RKO (cell line): ENCODE measurements around the gene CCNE1.
A peak's percentile ranks its signal among the peaks of the same experiment; 100 is the strongest.
"Not testable (repeated sequence)": the region's sequence is repeated elsewhere in the genome, so short reads cannot be mapped to it uniquely, and the experiment has no call there.

Experiments used
- DNase-seq: peaks from one replicate; pipeline ENCODE4 v3.0.0-alpha.2; 2016; ENCODE audit warnings: low spot score

CCNE1 gene

DNA sequence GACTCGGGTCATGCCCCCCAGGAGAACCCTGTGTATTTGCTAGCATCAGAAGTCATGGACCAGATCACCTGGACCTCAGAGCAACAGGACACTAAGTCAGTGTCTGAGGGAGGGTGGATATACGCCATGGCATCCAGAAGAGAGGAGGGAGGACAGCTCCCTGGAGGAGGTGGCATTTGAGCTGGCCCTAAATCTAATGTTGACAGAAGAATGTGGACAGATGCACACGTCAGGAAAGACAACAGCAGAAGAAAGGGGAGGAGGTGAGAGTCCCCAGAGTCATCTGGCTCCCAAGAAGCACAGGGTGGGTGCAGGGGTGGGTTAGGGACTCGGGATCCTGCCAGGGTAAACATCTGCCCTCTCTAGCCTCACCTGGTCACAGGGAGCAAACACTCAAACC is 24.5 kb upstream of the CCNE1 start:
- no peak for DNase-seq

DNA sequence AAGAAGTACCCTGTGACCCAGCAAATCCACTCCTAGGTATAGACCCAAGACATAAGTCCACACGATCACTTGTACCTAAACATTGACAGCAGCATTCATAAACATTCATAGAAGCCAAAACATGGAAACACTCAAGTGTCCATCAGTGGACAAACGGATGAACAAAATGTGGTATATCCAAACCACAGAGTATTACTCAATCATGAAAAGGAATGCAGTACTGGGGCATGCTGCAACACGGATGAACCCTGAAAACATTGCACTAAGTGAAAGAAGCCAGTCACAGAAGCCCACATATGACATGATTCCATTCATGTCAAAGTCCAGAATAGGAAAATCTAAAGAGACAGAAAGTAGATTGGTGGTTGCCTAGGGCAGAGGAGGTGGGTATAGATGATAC is 22.8 kb upstream of the CCNE1 start:
- no peak for DNase-seq

DNA sequence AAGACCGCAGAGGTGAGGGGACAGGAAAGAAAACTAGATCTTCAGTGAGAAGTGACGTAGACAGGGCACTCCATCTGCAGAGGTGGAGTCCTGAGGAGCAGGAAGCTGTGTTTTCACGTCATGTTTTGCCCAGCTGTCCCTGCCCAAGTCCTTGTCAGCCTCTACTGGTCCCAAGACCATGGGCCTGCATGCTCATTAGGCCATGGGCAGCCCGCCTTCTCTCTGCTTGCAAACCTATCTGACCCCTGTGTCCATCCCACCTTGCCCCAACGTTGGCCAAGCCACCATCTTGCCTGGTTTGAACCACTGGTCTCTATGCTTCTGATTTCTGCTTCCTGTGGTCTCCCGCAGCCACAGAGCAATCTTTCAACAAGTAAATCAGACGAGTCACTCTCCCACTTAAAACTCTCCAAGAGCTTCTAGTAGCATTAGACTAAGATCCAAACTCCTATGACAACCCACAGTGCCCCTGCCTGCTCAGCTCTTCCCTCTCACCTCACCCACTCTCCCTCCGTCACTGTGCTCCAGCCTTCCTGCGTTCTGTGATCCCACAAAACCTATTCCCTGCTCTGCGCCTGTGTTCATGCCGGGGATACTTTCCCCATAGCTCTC is 18.6 kb upstream of the CCNE1 start:
- no peak for DNase-seq

DNA sequence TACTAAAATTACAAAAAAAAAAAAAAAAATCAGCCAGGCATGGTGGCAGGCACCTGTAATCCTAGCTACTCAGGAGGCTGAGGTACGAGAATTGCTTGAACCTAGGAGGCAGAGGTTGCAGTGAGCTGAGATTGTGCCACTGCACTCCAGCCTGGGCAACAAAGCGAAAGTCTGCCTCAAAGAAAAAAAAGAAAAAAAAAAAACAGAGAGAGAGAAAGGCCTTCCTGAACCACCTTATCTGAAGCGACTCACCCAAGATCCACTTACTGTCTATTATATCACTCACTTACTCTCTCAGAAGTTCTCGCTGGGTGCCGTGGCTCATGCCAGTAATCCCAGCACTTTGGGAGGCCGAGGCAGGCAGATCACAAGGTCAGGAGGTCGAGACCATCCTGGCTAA is 17.3 kb upstream of the CCNE1 start:
- DNase-seq = not testable (repeated sequence)

DNA sequence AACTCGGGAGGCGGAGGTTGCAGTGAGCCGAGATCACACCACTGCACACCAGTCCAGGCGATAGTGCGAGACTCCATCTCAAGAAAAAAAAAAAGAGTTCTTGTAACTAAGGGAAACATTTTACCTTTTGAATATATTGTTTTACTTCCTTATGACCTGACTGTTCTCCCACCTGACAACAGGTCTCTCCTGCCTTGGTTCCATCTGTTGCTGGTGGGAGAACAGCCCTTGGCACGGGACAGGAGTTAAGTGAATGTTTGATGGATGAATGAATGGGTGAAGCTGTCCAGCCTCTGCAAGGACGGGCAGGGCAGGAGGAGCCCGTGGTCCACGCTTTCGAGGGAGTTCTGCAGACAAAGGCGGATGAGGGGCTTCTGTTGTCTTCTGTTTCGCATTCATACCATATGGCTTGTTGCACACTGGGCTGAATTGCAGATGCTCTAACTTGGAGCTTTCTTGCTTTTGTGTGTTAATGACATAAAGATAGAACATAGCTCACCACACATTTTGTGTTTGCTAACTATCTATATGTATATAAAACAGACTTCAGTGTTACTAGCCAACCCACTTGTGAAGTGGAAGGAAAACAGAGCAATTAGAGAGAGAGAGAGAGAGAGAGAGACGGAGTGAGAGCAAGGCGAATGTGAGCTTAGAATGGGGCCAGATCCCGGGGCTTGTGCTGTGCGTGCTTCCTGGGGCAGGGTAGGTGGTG is 16.2 kb upstream of the CCNE1 start:
- DNase-seq = no peak

DNA sequence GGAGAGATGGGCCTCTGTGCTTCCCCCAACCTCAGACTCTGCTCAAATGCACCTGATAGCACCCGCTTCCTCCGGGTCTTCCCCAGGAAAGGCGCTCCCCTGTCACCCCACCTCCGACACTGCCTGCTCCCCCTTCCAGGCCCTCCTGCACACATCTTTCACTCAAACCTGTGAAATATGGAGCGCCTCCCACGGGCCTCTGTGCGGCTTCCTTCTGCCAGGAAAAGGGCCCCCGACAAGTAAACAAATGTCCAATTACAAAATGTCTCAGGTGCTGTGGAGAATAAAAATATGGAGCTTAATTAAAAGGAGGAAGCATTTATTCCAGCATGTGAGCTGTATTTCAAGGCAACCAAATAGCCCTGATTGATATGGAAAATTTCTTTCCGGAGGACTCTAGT is 15.6 kb upstream of the CCNE1 start:
- DNase-seq = no peak

DNA sequence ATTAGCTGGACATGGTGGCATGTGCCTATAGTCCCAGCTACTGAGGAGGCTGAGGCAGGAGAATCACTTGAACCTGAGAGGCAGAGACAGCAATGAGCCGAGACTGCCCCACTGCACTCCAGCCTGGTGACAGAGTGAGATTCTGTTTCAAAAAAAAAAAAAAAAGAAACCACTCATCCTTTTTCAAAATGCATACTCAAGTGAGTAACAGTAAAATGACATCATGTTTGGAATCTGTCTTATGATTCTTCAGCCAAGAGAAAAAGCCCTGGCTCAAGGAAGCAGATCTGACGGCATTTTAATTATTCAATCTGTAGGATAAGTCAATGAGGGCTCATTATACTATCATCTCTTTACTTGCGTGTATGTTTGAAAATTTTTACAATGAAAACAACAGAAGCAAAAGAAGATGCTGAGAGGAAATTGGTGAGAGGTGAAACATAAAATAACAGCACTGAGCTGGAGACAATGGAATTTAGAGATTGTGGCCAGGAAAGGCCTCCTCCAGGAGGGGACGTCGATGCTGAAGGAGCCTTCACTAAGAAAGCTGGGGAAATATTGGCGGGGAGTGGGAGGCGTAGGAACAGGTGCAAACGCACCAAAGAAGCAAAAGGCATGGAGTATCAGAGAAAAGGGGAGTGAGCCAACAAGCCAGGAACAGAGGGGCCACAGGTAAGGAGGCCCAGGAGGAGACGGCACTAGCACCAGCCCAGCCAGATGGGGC is 12.9 kb upstream of the CCNE1 start:
- DNase-seq = peak; percentile 54

DNA sequence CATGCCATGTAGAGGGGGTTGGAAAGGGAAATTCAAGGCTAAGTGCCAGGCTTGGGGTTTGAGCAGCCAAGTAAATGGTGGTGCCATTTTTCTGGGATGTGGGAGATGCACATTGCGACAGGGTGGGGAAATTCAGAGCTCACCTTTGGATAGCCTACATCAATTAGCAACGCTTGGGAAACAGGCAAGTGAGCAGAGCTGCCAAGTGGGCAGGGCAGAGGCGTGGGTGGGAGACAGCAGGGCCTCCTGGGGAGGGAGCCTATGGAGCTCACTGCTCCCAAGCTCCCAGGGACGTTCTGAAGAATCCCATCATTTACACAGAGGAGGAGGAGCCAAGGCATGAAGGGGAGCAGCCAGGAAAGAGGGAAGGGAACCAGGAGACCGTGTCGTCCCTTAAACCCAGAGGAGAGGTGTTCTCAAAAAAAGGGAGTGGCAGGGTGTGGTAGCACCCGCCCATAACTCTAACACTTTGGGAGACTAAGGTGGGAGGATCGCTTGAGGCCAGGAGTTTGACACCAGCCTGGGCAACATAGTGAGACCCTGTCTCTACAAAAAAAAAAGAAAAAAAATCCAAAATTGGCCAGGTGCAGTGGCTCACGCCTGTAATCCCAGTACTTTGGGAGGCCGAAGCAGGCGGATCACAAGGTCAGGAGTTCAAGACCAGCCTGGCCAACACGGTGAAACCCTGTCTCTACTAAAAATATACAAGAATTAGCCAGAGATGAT is 11.5 kb upstream of the CCNE1 start:
- DNase-seq = no peak

DNA sequence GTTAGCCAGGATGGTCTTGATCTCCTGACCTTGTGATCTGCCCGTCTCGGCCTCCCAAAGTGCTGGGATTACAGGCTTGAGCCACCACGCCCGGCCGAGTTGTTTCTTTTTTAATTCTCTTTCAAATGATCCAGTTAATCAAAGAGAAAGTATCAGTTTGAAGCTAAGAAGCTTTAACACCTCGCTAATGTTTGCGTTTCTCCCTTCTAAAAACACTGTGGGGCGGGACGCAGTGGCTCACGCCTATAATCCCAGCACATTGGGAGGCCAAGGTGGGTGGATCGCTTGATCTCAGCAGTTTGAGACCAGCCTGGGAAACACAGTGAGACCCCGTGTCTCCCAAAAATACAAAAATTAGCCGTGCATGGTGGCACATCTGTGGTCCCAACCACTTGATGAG is 7.8 kb upstream of the CCNE1 start:
- DNase-seq = not testable (repeated sequence)

DNA sequence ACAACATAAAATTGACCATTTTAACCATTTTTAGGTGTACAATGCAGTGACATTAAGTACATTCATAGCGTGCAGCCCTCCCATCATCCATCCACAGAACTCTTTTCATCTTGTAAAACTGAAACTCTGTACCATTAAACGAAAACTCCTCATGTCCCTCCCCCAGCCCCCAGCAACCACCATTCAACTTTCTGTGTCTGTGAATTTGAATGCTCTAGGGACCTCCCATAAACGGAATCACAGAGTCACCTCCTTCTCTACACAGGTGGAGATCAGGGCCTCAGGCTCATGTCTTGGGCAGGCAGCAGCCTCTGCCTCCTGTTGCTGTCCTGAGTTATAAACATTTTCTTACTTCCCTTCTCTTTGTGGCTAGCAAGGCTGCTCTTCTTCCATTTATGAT is 7.3 kb upstream of the CCNE1 start:
- DNase-seq = no peak

DNA sequence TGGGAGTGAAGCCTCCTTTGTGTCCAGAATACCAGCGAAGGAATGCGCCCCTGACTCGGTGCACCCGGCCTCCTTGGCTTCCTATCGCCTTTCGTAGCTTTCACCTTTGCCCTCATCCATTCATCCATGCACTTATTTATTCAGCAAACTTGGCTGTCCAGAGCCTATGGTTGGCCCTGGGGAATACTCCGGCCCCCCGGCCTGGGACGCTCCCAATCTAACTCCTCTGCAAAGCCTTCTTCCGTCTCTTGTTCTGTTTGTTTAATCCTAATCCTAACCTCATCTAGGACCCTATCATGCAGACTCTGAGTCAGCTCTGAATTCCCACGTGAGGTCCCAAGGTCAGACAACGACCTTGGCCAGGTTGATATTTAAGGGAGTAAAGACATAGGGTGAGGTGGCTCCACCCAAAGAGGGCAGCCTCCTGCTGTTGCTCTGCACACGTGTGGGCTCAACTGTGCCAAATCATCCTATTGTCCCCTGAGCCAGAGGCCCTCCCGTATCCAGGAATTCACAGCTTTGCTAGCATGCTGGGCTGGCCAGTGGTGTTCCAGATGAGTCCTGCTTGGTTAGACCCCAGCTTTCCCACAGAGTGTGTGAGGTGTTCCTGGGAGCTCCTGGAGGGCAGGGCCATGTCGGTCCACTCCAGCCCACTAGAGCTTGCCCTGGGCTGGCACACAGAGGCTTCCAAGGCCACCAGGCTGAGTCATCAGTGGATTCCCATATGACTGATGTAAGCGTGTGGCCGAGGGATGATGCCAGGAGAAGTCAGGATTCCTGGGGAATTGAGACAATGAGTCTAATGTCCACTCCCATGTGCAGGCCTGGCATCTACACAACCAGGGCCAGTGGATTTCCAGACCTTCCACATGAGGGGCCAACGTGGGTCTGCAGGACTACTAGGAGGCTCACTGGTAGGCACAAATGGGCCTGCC is 6.5 kb upstream of the CCNE1 start:
- DNase-seq = peak; percentile 34

DNA sequence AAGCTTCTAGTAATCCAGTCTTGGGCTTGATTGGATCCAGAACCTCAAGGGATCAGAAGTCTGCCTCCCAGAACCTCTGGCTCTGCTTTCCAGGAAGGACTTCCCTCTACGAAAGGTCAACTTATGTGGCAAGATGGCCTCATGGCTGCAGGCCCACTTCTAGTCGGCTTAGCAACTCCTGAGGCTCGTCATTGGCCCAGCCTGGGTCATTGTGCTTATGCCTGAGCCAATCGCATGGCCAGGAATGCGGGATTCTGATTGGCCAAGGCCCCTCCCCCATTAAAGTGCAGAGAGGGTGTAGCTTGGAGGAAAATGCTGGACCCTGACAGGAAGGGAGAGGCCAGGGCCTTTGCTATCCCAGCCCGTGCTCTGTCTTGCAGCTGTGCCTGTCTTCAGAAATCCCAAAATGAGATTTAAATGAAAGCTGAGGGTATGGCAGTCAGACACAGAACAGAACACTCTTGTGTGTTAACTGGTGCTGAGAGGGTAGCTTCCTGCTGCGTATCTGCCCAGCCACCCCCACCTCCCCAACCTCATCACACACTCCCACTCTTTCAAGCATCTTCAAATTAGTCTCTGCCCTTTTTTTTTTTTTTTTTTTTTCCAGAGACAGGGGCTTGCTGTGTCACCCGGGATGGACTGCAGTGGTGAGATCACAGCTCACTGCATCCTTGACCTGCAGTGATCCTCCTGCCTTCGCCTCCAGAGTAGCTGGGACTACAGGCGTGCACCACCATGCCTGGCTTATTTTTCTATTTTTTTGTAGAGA is 5.5 kb upstream of the CCNE1 start:
- peak; percentile 18 for DNase-seq

DNA sequence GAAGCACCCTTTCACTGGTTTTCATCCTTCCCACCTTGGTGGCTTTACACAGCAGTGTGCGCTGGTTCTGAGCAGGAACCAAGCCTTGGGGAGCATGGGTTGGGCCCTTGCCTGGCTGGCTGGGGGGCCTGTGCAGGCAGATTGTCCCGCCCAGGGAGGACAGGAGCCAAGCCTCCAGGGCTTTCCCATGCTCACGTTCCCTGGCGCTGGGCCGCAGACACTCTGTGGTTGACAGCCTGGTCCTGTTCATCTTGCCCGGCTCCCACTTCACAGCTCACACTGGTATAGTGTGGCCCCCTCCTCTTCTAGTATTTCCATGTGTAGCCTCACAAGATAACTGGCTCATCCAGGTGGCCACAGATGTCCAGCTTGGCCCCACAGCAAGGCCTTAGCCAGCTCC is 4.6 kb upstream of the CCNE1 start:
- no peak for DNase-seq

DNA sequence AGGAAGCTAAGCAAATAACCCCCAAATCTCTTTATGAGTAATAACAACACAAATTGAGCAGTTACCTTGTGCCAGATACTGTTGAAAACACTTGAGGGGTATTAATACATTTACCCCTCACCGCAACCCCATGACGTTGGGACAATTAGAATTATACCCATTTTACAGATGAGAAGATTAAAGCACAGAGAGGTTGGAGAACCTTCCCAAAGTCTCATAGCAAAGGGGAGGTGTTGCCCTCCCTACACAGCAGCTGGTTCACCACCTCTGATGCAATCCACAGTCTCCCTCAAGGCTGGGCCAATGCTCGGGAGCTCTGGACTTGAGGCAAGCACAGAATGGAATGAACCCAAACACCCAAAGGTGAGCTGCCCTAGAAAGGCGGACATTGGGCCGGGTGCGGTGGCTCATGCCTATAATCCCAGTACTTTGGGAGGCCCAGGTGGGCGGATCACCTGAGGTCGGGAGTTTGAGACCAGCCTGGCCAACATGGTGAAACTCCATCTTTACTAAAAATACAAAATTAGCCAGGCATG is 3.9 kb upstream of the CCNE1 start:
- DNase-seq = no peak

DNA sequence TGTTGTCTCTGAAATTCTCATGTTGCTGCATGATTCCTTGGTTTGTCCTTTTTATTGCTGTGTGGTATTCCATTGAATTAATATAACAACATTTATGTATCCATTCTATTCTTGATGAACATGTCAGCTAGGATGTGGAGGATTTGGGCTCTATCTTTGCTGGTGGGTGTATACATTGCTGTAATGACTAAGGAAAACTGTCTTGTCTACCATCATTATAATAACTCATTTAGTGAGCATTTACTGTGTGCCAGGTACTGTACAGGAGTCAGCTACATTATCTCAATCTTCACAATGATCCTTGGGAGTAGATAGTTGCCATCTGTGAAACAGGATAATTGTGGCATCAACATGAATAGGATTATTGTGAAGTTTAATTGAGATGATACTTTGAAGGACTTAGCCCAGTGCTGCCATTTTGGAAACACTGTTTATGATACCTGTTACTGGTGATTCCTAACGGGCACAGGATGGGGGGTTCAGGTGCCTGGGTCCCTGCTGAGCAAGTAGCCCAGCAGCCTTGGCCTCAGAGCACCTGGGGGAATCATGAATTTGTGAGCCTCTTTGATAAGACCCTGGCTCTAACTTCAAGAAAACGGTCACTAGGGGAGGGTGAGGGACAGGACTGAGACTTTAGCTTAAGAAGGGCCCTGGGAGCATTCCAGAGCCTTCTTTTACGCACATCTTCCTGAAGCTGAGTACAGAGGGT is 1.8 kb upstream of the CCNE1 start:
- DNase-seq = no peak

DNA sequence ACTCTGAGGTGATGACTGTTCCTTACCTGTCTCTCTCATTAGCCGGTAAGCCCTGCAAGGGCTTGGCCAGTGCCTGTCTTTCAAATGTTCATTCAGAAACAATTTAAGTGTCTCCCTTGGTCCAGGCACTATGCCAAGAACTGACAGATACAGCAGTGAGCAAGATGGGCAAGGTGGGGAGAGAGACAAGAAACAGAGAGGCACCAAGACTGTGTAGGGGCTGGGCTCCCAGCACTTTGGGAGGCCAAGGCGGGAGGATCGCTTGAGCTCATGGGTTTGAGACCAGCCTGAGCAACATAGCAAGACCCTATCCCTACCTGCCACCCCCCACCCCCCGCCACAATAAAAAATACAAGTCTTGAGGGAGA is 1.3 kb upstream of the CCNE1 start:
- DNase-seq = peak; percentile 45

DNA sequence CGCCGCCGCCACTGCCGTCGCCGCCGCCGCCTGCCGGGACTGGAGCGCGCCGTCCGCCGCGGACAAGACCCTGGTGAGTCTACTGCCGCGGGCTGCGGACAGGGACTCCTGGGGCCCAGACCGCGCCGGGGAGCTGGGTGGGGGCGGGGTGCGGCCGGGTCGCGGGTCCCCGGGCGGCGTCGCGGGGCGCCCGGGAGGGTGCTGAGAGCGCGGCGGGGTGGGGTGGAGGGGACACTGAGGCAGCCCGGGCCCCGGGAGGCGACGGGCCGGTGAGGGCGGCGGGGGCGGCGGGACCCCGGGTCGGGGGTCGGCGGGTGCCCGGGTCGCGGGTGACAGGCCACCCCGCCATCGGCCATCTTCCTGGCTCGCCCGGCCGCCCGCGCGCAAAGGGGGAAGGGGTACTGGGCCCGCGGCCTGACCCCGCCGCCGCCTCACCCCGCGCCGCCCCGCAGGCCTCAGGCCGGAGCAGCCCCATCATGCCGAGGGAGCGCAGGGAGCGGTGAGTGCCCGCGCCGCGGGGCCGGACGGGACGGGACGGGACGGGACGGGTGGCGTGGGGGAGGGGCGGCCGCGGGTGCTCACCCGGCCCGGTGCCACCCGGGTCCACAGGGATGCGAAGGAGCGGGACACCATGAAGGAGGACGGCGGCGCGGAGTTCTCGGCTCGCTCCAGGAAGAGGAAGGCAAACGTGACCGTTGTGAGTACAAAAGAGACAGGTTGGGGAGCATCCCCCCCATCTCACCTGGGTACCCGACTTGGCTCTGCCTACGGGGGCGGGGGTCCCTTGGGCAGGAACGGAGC is 489 bp downstream of the CCNE1 start:
- no peak for DNase-seq

DNA sequence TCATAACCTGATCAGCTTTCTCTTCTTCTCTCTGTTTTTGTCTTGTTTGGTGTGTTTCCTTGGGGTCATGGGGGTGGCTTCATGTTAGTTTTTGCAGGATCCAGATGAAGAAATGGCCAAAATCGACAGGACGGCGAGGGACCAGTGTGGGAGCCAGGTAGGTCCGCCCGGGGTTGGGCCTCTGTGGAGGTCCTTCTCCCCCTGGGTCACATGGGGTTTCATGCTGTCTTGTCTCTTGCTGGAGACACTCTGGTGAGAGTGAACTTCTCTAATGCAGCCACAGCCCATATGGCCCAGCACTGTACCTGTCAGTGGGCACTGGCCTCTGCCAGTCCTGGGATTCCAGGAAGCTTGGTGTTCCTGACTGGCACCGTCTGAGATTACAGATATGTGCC is 1.1 kb downstream of the CCNE1 start:
- no peak for DNase-seq

DNA sequence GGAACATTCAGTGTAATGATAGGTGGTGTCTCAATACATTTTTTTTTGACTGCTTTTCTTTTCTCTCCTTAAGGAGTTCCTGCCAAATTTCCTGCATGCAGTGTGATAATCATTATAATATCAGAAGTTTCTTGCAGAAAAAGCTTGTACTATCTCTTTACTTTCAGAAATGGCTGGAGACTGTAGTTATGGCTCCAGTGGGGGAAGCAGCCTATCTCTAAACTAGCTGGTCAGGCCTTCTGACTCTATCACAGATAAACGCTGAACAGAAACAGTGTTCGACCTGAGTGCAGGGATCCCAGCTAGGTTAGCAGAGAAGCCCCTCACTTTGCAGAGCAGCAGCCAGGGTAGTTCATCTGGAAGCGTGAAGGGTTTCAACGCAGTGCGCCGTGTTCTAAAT is 1.9 kb downstream of the CCNE1 start:
- no peak for DNase-seq
